ENCODE results near the gene DGKB. TPM values are rescaled to one million over a fixed set of nuclear protein-coding genes. Genes with fewer than 3 reads are reported as not detected.
A peak's percentile ranks its signal among the peaks of the same experiment; 100 is the strongest.

The DGKB gene
- total and polyA plus RNA-seq, 2 experiments from 2014 or later = 0.28 to 1.7 TPM

DNA sequence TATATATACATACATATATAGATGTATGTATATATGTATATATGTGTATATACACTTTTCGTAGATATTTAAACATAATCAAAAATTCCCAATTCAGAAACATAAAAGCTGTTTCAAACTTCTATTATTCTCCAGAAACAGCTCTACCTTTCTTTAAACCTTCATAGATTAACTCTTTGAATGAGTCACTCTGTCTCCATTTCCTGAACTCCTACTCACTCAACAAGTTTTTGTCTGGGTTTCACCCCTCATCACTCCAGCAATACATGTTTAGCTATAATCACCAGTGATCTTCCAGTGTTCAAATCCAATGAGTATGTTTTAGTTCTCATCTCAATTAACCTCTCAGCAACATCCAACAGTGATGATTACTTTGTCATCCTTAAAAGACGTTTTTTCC is 9.6 kb downstream of the DGKB start:
- TF ChIP-seq EZH2phosphoT487 (IDR thresholded peaks at IDR 0.05; ENCODE audit: low read depth, severe bottlenecking, unreplicated experiment) = no peak
- TF ChIP-seq, protein P1, sequence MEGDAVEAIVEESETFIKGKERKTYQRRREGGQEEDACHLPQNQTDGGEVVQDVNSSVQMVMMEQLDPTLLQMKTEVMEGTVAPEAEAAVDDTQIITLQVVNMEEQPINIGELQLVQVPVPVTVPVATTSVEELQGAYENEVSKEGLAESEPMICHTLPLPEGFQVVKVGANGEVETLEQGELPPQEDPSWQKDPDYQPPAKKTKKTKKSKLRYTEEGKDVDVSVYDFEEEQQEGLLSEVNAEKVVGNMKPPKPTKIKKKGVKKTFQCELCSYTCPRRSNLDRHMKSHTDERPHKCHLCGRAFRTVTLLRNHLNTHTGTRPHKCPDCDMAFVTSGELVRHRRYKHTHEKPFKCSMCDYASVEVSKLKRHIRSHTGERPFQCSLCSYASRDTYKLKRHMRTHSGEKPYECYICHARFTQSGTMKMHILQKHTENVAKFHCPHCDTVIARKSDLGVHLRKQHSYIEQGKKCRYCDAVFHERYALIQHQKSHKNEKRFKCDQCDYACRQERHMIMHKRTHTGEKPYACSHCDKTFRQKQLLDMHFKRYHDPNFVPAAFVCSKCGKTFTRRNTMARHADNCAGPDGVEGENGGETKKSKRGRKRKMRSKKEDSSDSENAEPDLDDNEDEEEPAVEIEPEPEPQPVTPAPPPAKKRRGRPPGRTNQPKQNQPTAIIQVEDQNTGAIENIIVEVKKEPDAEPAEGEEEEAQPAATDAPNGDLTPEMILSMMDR (IDR thresholded peaks at IDR 0.05; ENCODE audit: poor library complexity) = no peak
- TF ChIP-seq EZH2 (IDR thresholded peaks at IDR 0.05; ENCODE audit: borderline replicate concordance) = no peak
- Histone ChIP-seq H3K36me3 (replicated peaks; ENCODE audit: insufficient read depth, low read depth) (no peaks in the 10 kb centered on the region), H3K27me3 (no peaks in the 10 kb centered on the region), H2AFZ (no peak overlapping the region), H3K4me2 (no peak overlapping the region), H3K9me2 (replicated peaks; ENCODE audit: insufficient read depth) (no peaks in the 10 kb centered on the region), H3K4me1 (ENCODE audit: insufficient read depth) (no peaks in the 10 kb centered on the region), H4K20me1 (ENCODE audit: insufficient read depth, poor library complexity, severe bottlenecking) (no peaks in the 10 kb centered on the region), H3K4me3 (no peak overlapping the region), H3K9me3 (ENCODE audit: low read depth) (no peaks in the 10 kb centered on the region), H3K27ac (no peak overlapping the region), H3K79me2 (no peaks in the 10 kb centered on the region)
- 75% methylated on average over 2 of the region's 2 CpGs for WGBS (ENCODE audit: low lambda C conversion rate, missing lambda C conversion rate)
- no peak for DNase-seq (ENCODE audit: low spot score)

DNA sequence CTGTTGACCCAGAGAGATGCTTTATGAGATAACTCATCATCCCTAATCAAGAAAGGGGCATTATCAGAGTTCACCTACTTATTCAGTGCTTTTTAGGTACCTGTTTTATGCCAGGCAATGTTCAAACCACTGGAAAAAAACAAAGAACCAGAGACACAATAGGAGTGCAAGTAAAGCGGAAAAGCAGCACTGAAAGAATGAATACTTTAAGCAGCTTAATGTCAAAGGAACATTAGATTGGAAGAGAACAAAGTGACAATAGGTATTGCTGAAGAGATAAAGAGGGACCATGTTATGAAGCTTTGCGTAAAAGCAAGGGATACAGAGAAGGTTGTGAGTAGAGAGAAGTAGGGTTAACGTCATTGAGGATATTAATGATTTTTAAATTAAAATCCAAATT is 11.3 kb downstream of the DGKB start:
- Histone ChIP-seq H3K79me2 (no peaks in the 10 kb centered on the region), H3K27me3 (no peaks in the 10 kb centered on the region), H3K9me3 (ENCODE audit: low read depth) (no peaks in the 10 kb centered on the region), H3K9me2 (replicated peaks; ENCODE audit: insufficient read depth) (no peaks in the 10 kb centered on the region), H2AFZ (no peak overlapping the region), H3K4me3 (no peak overlapping the region), H3K4me1 (ENCODE audit: insufficient read depth) (no peaks in the 10 kb centered on the region), H3K27ac (no peak overlapping the region), H4K20me1 (ENCODE audit: insufficient read depth, poor library complexity, severe bottlenecking) (no peaks in the 10 kb centered on the region), H3K4me2 (no peak overlapping the region), H3K36me3 (replicated peaks; ENCODE audit: insufficient read depth, low read depth) (no peaks in the 10 kb centered on the region)
- no peak for DNase-seq (ENCODE audit: low spot score)
- 78% methylated on average over 3 of the region's 3 CpGs for WGBS (ENCODE audit: low lambda C conversion rate, missing lambda C conversion rate)
- TF ChIP-seq EZH2phosphoT487 (IDR thresholded peaks at IDR 0.05; ENCODE audit: low read depth, severe bottlenecking, unreplicated experiment) (no peak), EZH2 (IDR thresholded peaks at IDR 0.05; ENCODE audit: borderline replicate concordance) (no peak)
- TF ChIP-seq, protein P1 (IDR thresholded peaks at IDR 0.05; ENCODE audit: poor library complexity) = no peak

GRCh38 chr7:14888962-14889361 is 13.6 kb downstream of the DGKB start:
- Histone ChIP-seq H3K79me2 (no peaks in the 10 kb centered on the region), H3K27ac (no peak overlapping the region), H3K27me3 (no peaks in the 10 kb centered on the region), H3K4me1 (ENCODE audit: insufficient read depth) (no peaks in the 10 kb centered on the region), H3K4me2 (no peak overlapping the region), H3K9me2 (replicated peaks; ENCODE audit: insufficient read depth) (no peaks in the 10 kb centered on the region), H3K9me3 (ENCODE audit: low read depth) (no peaks in the 10 kb centered on the region), H3K36me3 (replicated peaks; ENCODE audit: insufficient read depth, low read depth) (no peaks in the 10 kb centered on the region), H2AFZ (no peak overlapping the region), H4K20me1 (ENCODE audit: insufficient read depth, poor library complexity, severe bottlenecking) (no peaks in the 10 kb centered on the region), H3K4me3 (no peak overlapping the region)
- TF ChIP-seq EZH2 (IDR thresholded peaks at IDR 0.05; ENCODE audit: borderline replicate concordance) (no peak), EZH2phosphoT487 (IDR thresholded peaks at IDR 0.05; ENCODE audit: low read depth, severe bottlenecking, unreplicated experiment) (no peak)
- TF ChIP-seq, protein P1 (IDR thresholded peaks at IDR 0.05; ENCODE audit: poor library complexity) = no peak
- 52% methylated on average over 1 of the region's 1 CpG for WGBS (ENCODE audit: low lambda C conversion rate, missing lambda C conversion rate)
- peak; percentile 3 for DNase-seq (ENCODE audit: low spot score)

DNA sequence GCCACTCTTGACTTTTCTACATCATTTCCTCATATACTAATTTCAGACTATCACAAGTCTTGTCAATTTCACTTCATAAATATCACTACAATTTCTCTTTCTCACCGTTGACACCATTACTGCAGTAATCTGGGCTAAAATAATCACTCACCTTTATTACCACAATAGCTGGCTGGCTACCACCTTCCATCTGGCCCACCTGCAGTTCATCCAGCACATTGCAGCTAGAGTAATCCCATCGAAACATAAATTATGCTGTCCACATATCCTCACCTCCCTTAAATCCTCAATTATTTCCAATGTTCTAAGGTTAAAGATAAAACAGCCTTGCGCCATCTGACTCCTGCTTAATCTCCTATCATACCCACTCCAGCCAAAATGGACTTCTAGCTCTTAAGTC is 16.0 kb downstream of the DGKB start:
- H3K36me3 ChIP-seq (replicated peaks; ENCODE audit: insufficient read depth, low read depth) = no peaks in the 10 kb centered on the region
- WGBS (ENCODE audit: low lambda C conversion rate, missing lambda C conversion rate) = 83% methylated on average over 3 of the region's 3 CpGs
- DNase-seq (ENCODE audit: low spot score) = no peak
- H2AFZ ChIP-seq = no peak overlapping the region
- no peak overlapping the region for H3K27ac ChIP-seq
- no peak overlapping the region for H3K4me2 ChIP-seq
- H3K4me3 ChIP-seq = no peak overlapping the region
- TF ChIP-seq, protein P1 (IDR thresholded peaks at IDR 0.05; ENCODE audit: poor library complexity) = no peak
- no peaks in the 10 kb centered on the region for H4K20me1 ChIP-seq (ENCODE audit: insufficient read depth, poor library complexity, severe bottlenecking)
- no peaks in the 10 kb centered on the region for H3K27me3 ChIP-seq
- no peaks in the 10 kb centered on the region for H3K4me1 ChIP-seq (ENCODE audit: insufficient read depth)
- no peaks in the 10 kb centered on the region for H3K9me3 ChIP-seq (ENCODE audit: low read depth)
- H3K79me2 ChIP-seq = no peaks in the 10 kb centered on the region
- no peaks in the 10 kb centered on the region for H3K9me2 ChIP-seq (replicated peaks; ENCODE audit: insufficient read depth)
